Lung (tissue), 12 donors: ENCODE data around the gene UGT8. TPM values are rescaled to one million over a fixed set of nuclear protein-coding genes. Genes with fewer than 3 reads are reported as not detected.

ENCODE experiments used
- ATAC-seq: fragments of 200-7000 bp; cut with Tn5 transposase; one replicate; pipeline ENCODE4 v1.9.1; 2020; ENCODE audit warnings: moderate number of reproducible peaks; ENCODE audit not compliant: insufficient read depth, low FRiP score
- DNase-seq, 3 donors: peaks; one replicate each; pipeline ENCODE4 v3.0.0-alpha.2; 2013 to 2017
- H3K27ac ChIP-seq, 2 donors: one replicate each; pipeline ENCODE4 v1.5.1; 2013; ENCODE audit warnings: mild to moderate bottlenecking in 2 of 2, moderate library complexity in 2 of 2, control low read depth in 1 of 2, inconsistent platforms in 1 of 2, low read depth in 1 of 2, low read length in 1 of 2
- H3K27me3 ChIP-seq, 3 donors: one replicate each; pipeline ENCODE4 v1.5.1; 2013; ENCODE audit warnings: low read length in 2 of 3; ENCODE audit not compliant: control insufficient read depth in 3 of 3, insufficient read depth in 3 of 3
- H3K36me3 ChIP-seq, 4 donors: one replicate each; pipeline ENCODE4 v1.5.1; 2013; ENCODE audit warnings: low read length in 4 of 4, mild to moderate bottlenecking in 1 of 4, moderate library complexity in 1 of 4; ENCODE audit not compliant: control insufficient read depth in 4 of 4, insufficient read depth in 4 of 4
- H3K4me1 ChIP-seq, 5 donors: one replicate each; pipeline ENCODE4 v1.5.1; 2013; ENCODE audit warnings: low read length in 5 of 5, mild to moderate bottlenecking in 2 of 5, moderate library complexity in 1 of 5; ENCODE audit not compliant: control insufficient read depth in 5 of 5, insufficient read depth in 5 of 5
- H3K4me3 ChIP-seq: one replicate; pipeline ENCODE4 v1.5.1; 2013; ENCODE audit warnings: mild to moderate bottlenecking, control low read depth, moderate library complexity
- H3K9ac ChIP-seq, 2 donors: one replicate each; pipeline ENCODE4 v1.5.1; 2013; ENCODE audit warnings: low read length in 2 of 2, control low read depth in 1 of 2; ENCODE audit not compliant: insufficient read depth in 1 of 2
- H3K9me3 ChIP-seq, 4 donors: one replicate each; pipeline ENCODE4 v1.5.1; 2013; ENCODE audit warnings: low read length in 3 of 4, mild to moderate bottlenecking in 1 of 4, moderate library complexity in 1 of 4; ENCODE audit not compliant: control insufficient read depth in 4 of 4, insufficient read depth in 3 of 4
- WGBS, 2 donors: extraction: QIAGEN DNeasy Blood & Tissue Kit; methylation state at CpG; one replicate each; pipeline ENCODE4 v1.1.7; 2013; 5-methylcytosine and 5-hydroxymethylcytosine counted together
- polyA plus RNA-seq, 2 donors: library from polyadenylated mRNA; stranded (reverse); fragments of 200-250 nt; gene quantifications; one replicate each; pipeline ENCODE4 v1.2.1, GENCODE V29; 2013
- total RNA-seq, 2 donors: library from RNA; depleted of rRNA in 1 of 2; stranded (reverse); fragments of >200 nt in 1 of 2; gene quantifications; one replicate each; pipeline ENCODE4 v1.2.1, GENCODE V29; 2014 to 2021
- TF ChIP-seq, protein P1 (sequence below): IDR thresholded peaks from 2 replicates; pipeline ENCODE4 v1.5.1; 2012; ENCODE audit warnings: mild to moderate bottlenecking; ENCODE audit errors: control extremely low read depth, extremely low read depth
- donor health status: control.
- donor health status: control.
- donor health status: Bipolar disorder and iron deficiency.
- donor health status: healthy.
- donor health status: DM: yes; HTN: yes; CAD: no.

The UGT8 gene
- total and polyA plus RNA-seq, 4 donors, result 0.37 to 9.9 (median 1.8) TPM

DNA sequence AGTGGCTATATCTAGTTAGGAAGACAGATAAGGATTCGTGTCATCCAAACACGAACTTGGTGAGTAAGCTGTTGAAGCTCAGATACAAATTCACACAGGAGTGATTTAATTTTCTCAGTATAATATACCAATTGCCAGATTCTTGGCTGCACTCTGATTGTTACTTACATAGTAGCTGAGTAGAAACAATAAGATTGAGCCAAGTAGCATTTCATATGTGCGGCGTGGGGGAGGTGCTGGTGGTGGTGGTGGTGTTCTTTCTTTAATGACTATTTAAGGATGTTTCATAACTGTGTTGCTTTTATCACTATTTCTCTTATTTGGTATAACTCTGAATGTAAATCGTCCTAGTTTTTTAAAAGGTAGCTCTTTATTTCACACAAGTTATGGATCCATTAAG lies 102.9 kb downstream of the UGT8 start:
- peak; percentile 29 to 76 (median 69) for DNase-seq
- H3K27ac ChIP-seq, result no peak overlapping the region
- H3K36me3 ChIP-seq, result no peaks in the 10 kb centered on the region
- no peak for ATAC-seq
- 73 to 83% methylated on average over 5 of the region's 5 CpGs for WGBS, 2 donors
- no peaks in the 10 kb centered on the region for H3K9me3 ChIP-seq
- H3K27me3 ChIP-seq, result no peaks in the 10 kb centered on the region
- H3K4me1 ChIP-seq, result peaks cover 0 to 16% (median 0%) of the 10 kb centered on the region in 5 donors
- TF ChIP-seq, protein P1, sequence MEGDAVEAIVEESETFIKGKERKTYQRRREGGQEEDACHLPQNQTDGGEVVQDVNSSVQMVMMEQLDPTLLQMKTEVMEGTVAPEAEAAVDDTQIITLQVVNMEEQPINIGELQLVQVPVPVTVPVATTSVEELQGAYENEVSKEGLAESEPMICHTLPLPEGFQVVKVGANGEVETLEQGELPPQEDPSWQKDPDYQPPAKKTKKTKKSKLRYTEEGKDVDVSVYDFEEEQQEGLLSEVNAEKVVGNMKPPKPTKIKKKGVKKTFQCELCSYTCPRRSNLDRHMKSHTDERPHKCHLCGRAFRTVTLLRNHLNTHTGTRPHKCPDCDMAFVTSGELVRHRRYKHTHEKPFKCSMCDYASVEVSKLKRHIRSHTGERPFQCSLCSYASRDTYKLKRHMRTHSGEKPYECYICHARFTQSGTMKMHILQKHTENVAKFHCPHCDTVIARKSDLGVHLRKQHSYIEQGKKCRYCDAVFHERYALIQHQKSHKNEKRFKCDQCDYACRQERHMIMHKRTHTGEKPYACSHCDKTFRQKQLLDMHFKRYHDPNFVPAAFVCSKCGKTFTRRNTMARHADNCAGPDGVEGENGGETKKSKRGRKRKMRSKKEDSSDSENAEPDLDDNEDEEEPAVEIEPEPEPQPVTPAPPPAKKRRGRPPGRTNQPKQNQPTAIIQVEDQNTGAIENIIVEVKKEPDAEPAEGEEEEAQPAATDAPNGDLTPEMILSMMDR, result no peak
- H3K9ac ChIP-seq, result no peak overlapping the region
- H3K4me3 ChIP-seq, result no peak overlapping the region

DNA sequence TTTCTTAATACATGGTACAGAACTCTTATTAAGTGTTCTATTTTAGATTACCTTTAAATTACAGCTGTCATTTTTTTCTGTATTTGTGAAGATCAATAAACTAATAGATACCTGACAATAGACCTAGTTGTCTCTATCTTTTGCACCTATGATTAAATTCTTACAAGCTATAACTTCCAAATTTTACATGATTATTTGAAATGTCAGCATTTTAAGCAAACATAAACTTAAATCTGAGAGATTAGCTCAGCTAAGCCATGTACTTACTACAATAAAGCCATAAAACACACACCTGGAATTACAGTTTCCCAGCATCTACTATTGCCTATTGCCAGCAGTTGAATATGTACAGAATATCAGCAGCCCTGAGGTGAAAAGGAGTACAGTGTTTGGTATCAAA lies 118.8 kb downstream of the UGT8 start:
- no peak for DNase-seq
- ATAC-seq, result no peak
- Histone ChIP-seq H3K27me3 (no peaks in the 10 kb centered on the region), H3K9ac (no peak overlapping the region), H3K4me3 (no peak overlapping the region), H3K9me3 (peaks cover 0 to 2% (median 0%) of the 10 kb centered on the region in 4 donors), H3K4me1 (no peaks in the 10 kb centered on the region), H3K36me3 (no peaks in the 10 kb centered on the region), H3K27ac (no peak overlapping the region)
- TF ChIP-seq, protein P1, result no peak

DNA sequence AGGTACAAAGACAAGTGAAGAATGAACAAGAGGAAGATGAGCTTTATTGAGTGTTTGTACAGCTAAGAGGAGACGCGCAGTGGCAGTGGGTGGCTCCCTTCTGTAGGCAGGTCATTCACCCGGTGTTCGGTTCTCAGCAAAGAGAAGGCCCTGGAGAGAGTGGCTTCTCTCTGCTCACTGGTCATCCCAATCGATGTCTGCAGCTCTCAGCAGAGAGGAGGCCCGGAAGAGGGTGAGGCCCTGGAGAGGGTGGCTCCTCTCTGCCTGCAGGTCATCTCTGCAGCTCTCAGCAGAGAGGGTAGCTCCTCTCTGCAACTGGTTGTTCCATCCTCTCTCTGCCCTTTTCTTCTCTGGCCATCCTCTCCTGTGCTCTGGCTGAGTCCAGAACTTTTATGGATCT lies 126.5 kb downstream of the UGT8 start:
- H3K9me3 ChIP-seq, result peaks cover 0 to 6% (median 1%) of the 10 kb centered on the region in 4 donors
- H3K4me1 ChIP-seq, result peaks cover 0 to 14% (median 0%) of the 10 kb centered on the region in 5 donors
- no peak overlapping the region for H3K9ac ChIP-seq
- H3K27ac ChIP-seq, result no peak overlapping the region
- no peak overlapping the region for H3K4me3 ChIP-seq
- H3K27me3 ChIP-seq, result no peaks in the 10 kb centered on the region
- H3K36me3 ChIP-seq, result no peaks in the 10 kb centered on the region
- TF ChIP-seq, protein P1, result no peak
- DNase-seq (no peak), ATAC-seq (no peak)
- 54 to 66% methylated on average over 6 of the region's 6 CpGs for WGBS, 2 donors

DNA sequence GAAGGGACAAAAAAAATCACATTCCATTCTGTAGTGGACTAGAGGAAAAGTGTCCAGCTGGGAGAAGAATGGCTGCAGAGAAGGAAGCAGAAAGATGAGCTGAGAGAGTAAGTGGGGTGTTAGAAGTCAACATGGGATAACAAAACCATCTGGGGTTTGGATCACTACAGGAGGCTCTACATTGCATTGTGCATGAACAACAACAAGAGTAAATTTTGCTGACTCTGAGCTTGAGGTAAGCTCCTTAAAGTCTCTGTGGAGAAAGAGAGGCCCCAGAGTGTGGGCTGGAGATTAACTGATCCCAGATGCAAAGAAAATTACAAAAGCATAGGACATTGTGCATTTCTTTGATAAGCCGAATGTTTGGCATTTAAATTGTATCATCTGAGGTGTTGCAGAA lies 128.9 kb downstream of the UGT8 start:
- DNase-seq (peak; percentile 51 to 90 (median 89)), ATAC-seq (no peak)
- Histone ChIP-seq H3K36me3 (no peaks in the 10 kb centered on the region), H3K27me3 (no peaks in the 10 kb centered on the region), H3K4me1 (peaks cover 0 to 14% (median 0%) of the 10 kb centered on the region in 5 donors), H3K27ac (no peak overlapping the region), H3K9me3 (peaks cover 0 to 6% (median 0%) of the 10 kb centered on the region in 4 donors), H3K4me3 (no peak overlapping the region), H3K9ac (no peak overlapping the region)
- WGBS, 2 donors, result 0% methylated on average over 1 of the region's 1 CpG
- TF ChIP-seq, protein P1, result no peak
